ENCODE measurements around the gene TMEM8B. TPM values are rescaled to one million over a fixed set of nuclear protein-coding genes. Genes with fewer than 3 reads are reported as not detected.

Gene TMEM8B
- total and polyA plus RNA-seq, 9 of the 15 experiments (the other 6 are each of a cell fraction or from before 2014, with no cell fraction given) = 0.01 to 2.2 (median 1.1) TPM

GRCh38 chr9:35814106-35814840 lies 14.8 kb upstream of the TMEM8B start (continued):
- no peak for TF ChIP-seq DEAF1 (CRISPR knock-in tag; IDR thresholded peaks at IDR 0.05)
- no peak for TF ChIP-seq GTF2F1 (IDR thresholded peaks at IDR 0.05; ENCODE audit: low read depth, low read length)
- peak; percentile 52; the same call in 1 of the 2 replicates for TF ChIP-seq ZNF232 (CRISPR knock-in tag; IDR thresholded peaks at IDR 0.05)
- TF ChIP-seq MYC (IDR thresholded peaks at IDR 0.05; ENCODE audit: low read depth, low read length) = 0 out of 2 replicates have a peak, but pooled peaks have one; percentile 22
- no peak for TF ChIP-seq MYC (CRISPR knock-in tag; IDR thresholded peaks at IDR 0.05; ENCODE audit: borderline replicate concordance, low read depth)
- no peak for TF ChIP-seq ELK1 (CRISPR knock-in tag; IDR thresholded peaks at IDR 0.05)
- TF ChIP-seq PURB (CRISPR knock-in tag; IDR thresholded peaks at IDR 0.05; ENCODE audit: low read depth) = no peak
- TF ChIP-seq ZBTB17 (CRISPR knock-in tag; IDR thresholded peaks at IDR 0.05) = 0 out of 2 replicates have a peak, but pooled peaks have one; percentile 34
- TF ChIP-seq THAP12 (CRISPR knock-in tag; IDR thresholded peaks at IDR 0.05) = no peak
- TF ChIP-seq SIN3A (IDR thresholded peaks at IDR 0.05; ENCODE audit: borderline replicate concordance in 2 of 2, control insufficient read depth in 1 of 2, low read depth in 2 of 2, low read length in 2 of 2) = peak in 1 of 2 experiments; percentile 15; a peak in 1 of 4 replicates
- 0 out of 2 replicates have a peak, but pooled peaks have one; percentile 73 for TF ChIP-seq NFRKB (IDR thresholded peaks at IDR 0.05; ENCODE audit: low read depth)
- no peak for TF ChIP-seq ADNP (tag; IDR thresholded peaks at IDR 0.05)
- 0 out of 2 replicates have a peak, but pooled peaks have one; percentile 38 for TF ChIP-seq ZNF143 (CRISPR knock-in tag; IDR thresholded peaks at IDR 0.05)
- no peak for TF ChIP-seq PHF21A (IDR thresholded peaks at IDR 0.05; ENCODE audit: borderline replicate concordance, low read depth)
- no peak for TF ChIP-seq TFE3 (CRISPR knock-in tag; IDR thresholded peaks at IDR 0.05)
- TF ChIP-seq ZNF79 (CRISPR knock-in tag; IDR thresholded peaks at IDR 0.05; ENCODE audit: low read depth) = no peak
- no peak for TF ChIP-seq ZFP1 (CRISPR knock-in tag; IDR thresholded peaks at IDR 0.05)
- TF ChIP-seq ZNF740 (CRISPR knock-in tag; IDR thresholded peaks at IDR 0.05) = no peak
- TF ChIP-seq ZNF740 (tag; IDR thresholded peaks at IDR 0.05) = no peak
- 0 out of 2 replicates have a peak, but pooled peaks have one; percentile 34 for TF ChIP-seq DPF2 (IDR thresholded peaks at IDR 0.05)
